Progenitor cell of endocrine pancreas (in vitro differentiated cells): ENCODE results near the gene SEMA4C. TPM values are rescaled to one million over a fixed set of nuclear protein-coding genes. Genes with fewer than 3 reads are reported as not detected.

ENCODE experiments used
- DNase-seq: peaks from one replicate; pipeline ENCODE4 v3.0.0; 2021; ENCODE audit warnings: low spot score; ENCODE audit not compliant: unreplicated experiment
- H3K27ac Mint-ChIP-seq: 2 replicates; pipeline ENCODE4 v1.8.0; 2021; ENCODE audit warnings: mild to moderate bottlenecking, moderate library complexity, mixed read lengths
- H3K27me3 Mint-ChIP-seq: 2 replicates; pipeline ENCODE4 v1.8.0; 2021; ENCODE audit warnings: mixed read lengths
- H3K36me3 Mint-ChIP-seq: 2 replicates; pipeline ENCODE4 v1.8.0; 2022; ENCODE audit warnings: mixed read lengths; ENCODE audit not compliant: insufficient read depth
- H3K4me1 Mint-ChIP-seq: 2 replicates; pipeline ENCODE4 v1.8.0; 2021; ENCODE audit warnings: low read depth, mixed read lengths
- H3K4me3 Mint-ChIP-seq: 2 replicates; pipeline ENCODE4 v1.8.0; 2021; ENCODE audit warnings: low read depth, mild to moderate bottlenecking, moderate library complexity, mixed read lengths
- H3K9me3 Mint-ChIP-seq: 2 replicates; pipeline ENCODE4 v1.8.0; 2021; ENCODE audit warnings: low read depth, mixed read lengths
- total RNA-seq: library from RNA; stranded (reverse); gene quantifications from 2 replicates; pipeline ENCODE4 v1.2.1, GENCODE V29; 2021
- TF ChIP-seq, protein P1 (sequence below): fragments of 200-600 bp; sonication (generic); IDR thresholded peaks from one replicate; pipeline ENCODE4 v1.5.0; 2021; ENCODE audit warnings: antibody characterized with exemption, mild to moderate bottlenecking; ENCODE audit not compliant: unreplicated experiment

SEMA4C gene
- total RNA-seq, 1 donor from 2014 or later: 75.0 TPM

- H3K27ac Mint-ChIP-seq: no peak overlapping the region
- peaks cover 11% of the 10 kb centered on the region for H3K36me3 Mint-ChIP-seq
- TF ChIP-seq, protein P1, sequence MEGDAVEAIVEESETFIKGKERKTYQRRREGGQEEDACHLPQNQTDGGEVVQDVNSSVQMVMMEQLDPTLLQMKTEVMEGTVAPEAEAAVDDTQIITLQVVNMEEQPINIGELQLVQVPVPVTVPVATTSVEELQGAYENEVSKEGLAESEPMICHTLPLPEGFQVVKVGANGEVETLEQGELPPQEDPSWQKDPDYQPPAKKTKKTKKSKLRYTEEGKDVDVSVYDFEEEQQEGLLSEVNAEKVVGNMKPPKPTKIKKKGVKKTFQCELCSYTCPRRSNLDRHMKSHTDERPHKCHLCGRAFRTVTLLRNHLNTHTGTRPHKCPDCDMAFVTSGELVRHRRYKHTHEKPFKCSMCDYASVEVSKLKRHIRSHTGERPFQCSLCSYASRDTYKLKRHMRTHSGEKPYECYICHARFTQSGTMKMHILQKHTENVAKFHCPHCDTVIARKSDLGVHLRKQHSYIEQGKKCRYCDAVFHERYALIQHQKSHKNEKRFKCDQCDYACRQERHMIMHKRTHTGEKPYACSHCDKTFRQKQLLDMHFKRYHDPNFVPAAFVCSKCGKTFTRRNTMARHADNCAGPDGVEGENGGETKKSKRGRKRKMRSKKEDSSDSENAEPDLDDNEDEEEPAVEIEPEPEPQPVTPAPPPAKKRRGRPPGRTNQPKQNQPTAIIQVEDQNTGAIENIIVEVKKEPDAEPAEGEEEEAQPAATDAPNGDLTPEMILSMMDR: no peak
- H3K4me1 Mint-ChIP-seq: peaks cover 15% of the 10 kb centered on the region
- H3K27me3 Mint-ChIP-seq: no peaks in the 10 kb centered on the region
- no peak overlapping the region for H3K4me3 Mint-ChIP-seq
- no peaks in the 10 kb centered on the region for H3K9me3 Mint-ChIP-seq
- DNase-seq: no peak
These were observed 9.5 kb downstream of the SEMA4C start for GRCh38 chr2:96860065-96861029.

- DNase-seq: no peak
- Mint-ChIP-seq H3K4me1 (peaks cover 17% of the 10 kb centered on the region), H3K27me3 (no peaks in the 10 kb centered on the region), H3K4me3 (peak overlapping the region; percentile 76), H3K27ac (no peak overlapping the region), H3K9me3 (no peaks in the 10 kb centered on the region), H3K36me3 (peaks cover 11% of the 10 kb centered on the region)
- TF ChIP-seq, protein P1: no peak
These were observed 10.2 kb downstream of the SEMA4C start for GRCh38 chr2:96859681-96860064.

DNA sequence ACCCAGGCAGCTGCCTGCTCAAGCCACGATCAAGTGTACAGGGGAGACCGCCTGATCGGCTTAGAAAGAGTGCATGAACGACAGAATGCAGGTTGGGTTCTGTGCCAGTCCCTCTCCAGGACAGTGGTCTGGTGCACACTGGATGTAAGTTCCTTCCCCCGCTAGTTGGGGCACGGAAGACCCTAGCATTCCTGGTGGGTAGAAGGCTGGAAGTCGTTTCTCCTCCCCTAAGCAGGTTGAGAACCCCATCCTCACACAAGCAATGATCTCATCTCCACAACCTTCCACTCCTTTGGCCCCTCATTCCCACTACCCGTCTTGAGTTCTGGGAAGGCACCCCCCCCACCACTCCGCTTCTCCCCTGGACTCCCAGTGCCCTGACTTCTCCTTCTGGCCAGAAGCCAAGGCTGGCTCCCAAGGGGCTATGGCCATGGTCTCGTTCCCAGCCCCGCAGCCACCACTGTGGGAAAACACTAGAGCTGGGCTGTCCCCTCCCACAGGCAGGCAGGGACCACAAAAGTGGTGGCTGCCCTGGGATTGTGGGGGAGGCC lies 10.7 kb downstream of the SEMA4C start:
- TF ChIP-seq, protein P1: no peak
- Mint-ChIP-seq H3K4me1 (peaks cover 17% of the 10 kb centered on the region), H3K27ac (peak overlapping the region; percentile 78), H3K27me3 (no peaks in the 10 kb centered on the region), H3K4me3 (peak overlapping the region; percentile 76), H3K9me3 (no peaks in the 10 kb centered on the region), H3K36me3 (peaks cover 12% of the 10 kb centered on the region)
- no peak for DNase-seq

- H3K27me3 Mint-ChIP-seq: no peaks in the 10 kb centered on the region
These were observed 12.1 kb downstream of the SEMA4C start, which contains the start of gene ANKRD39 for GRCh38 chr2:96857667-96858372. Gene ANKRD39, minus strand, starts transcription at chr2:96858016. Its CDS starts 29 bp downstream, at chr2:96857987.

More at GRCh38 chr2:96857667-96858372, 12.1 kb downstream of the SEMA4C start, which contains the start of gene ANKRD39:
- H3K9me3 Mint-ChIP-seq: no peaks in the 10 kb centered on the region
- peak within 1 kb of the TSS; percentile 80 for H3K4me3 Mint-ChIP-seq
- peak; percentile 99 for DNase-seq
- H3K4me1 Mint-ChIP-seq: peaks cover 17% of the 10 kb centered on the region
- TF ChIP-seq, protein P1: peak; percentile 75
- peak within 1 kb of the TSS; percentile 84 for H3K27ac Mint-ChIP-seq
- H3K36me3 Mint-ChIP-seq: peaks cover 10% of the 10 kb centered on the region
